ENCODE measurements around the gene EXOC4.

EXOC4 gene

GRCh38 chr7:134086998-134087735 lies 834.3 kb downstream of the EXOC4 start:
- no peak overlapping the region for H3K4me3 ChIP-seq (ENCODE audit: low read depth, low read length)
- no peak for DNase-seq
- no peak overlapping the region for H3K27ac ChIP-seq
- peaks cover 22% of the 10 kb centered on the region for H3K9me3 ChIP-seq (ENCODE audit: severe bottlenecking)
- H3K36me3 ChIP-seq = no peaks in the 10 kb centered on the region
- no peaks in the 10 kb centered on the region for H3K27me3 ChIP-seq (ENCODE audit: insufficient read depth, low read depth, severe bottlenecking)
- no peak for TF ChIP-seq CTCF (IDR thresholded peaks at IDR 0.05; ENCODE audit: low read depth, low read length)

- no peak overlapping the region for H3K27ac ChIP-seq
- H3K4me3 ChIP-seq (ENCODE audit: low read depth, low read length) = no peak overlapping the region
- no peaks in the 10 kb centered on the region for H3K36me3 ChIP-seq
- H3K27me3 ChIP-seq (ENCODE audit: insufficient read depth, low read depth, severe bottlenecking) = no peaks in the 10 kb centered on the region
- no peak for DNase-seq
- peaks cover 22% of the 10 kb centered on the region for H3K9me3 ChIP-seq (ENCODE audit: severe bottlenecking)
- no peak for TF ChIP-seq CTCF (IDR thresholded peaks at IDR 0.05; ENCODE audit: low read depth, low read length)
Measured at GRCh38 chr7:134088199-134088598, 835.3 kb downstream of the EXOC4 start.

GRCh38 chr7:134089446-134089845 lies 836.6 kb downstream of the EXOC4 start:
- peaks cover 22% of the 10 kb centered on the region for H3K9me3 ChIP-seq (ENCODE audit: severe bottlenecking)
- no peak overlapping the region for H3K4me3 ChIP-seq (ENCODE audit: low read depth, low read length)
- H3K27me3 ChIP-seq (ENCODE audit: insufficient read depth, low read depth, severe bottlenecking) = no peaks in the 10 kb centered on the region
- DNase-seq = no peak
- TF ChIP-seq CTCF (IDR thresholded peaks at IDR 0.05; ENCODE audit: low read depth, low read length) = no peak
- no peak overlapping the region for H3K27ac ChIP-seq
- H3K36me3 ChIP-seq = no peaks in the 10 kb centered on the region

GRCh38 chr7:134098072-134098471 lies 845.2 kb downstream of the EXOC4 start:
- Histone ChIP-seq H3K27ac (no peak overlapping the region), H3K4me3 (ENCODE audit: low read depth, low read length) (no peak overlapping the region), H3K9me3 (ENCODE audit: severe bottlenecking) (no peaks in the 10 kb centered on the region), H3K36me3 (no peaks in the 10 kb centered on the region), H3K27me3 (ENCODE audit: insufficient read depth, low read depth, severe bottlenecking) (no peaks in the 10 kb centered on the region)
- no peak for DNase-seq
- no peak for TF ChIP-seq CTCF (IDR thresholded peaks at IDR 0.05; ENCODE audit: low read depth, low read length)

GRCh38 chr7:134101716-134102115 lies 848.8 kb downstream of the EXOC4 start:
- Histone ChIP-seq H3K4me3 (ENCODE audit: low read depth, low read length) (no peak overlapping the region), H3K36me3 (no peaks in the 10 kb centered on the region), H3K27ac (no peak overlapping the region), H3K9me3 (ENCODE audit: severe bottlenecking) (no peaks in the 10 kb centered on the region), H3K27me3 (ENCODE audit: insufficient read depth, low read depth, severe bottlenecking) (no peaks in the 10 kb centered on the region)
- no peak for DNase-seq
- no peak for TF ChIP-seq CTCF (IDR thresholded peaks at IDR 0.05; ENCODE audit: low read depth, low read length)

- Histone ChIP-seq H3K36me3 (no peaks in the 10 kb centered on the region), H3K27me3 (ENCODE audit: insufficient read depth, low read depth, severe bottlenecking) (no peaks in the 10 kb centered on the region), H3K4me3 (ENCODE audit: low read depth, low read length) (no peak overlapping the region), H3K27ac (no peak overlapping the region), H3K9me3 (ENCODE audit: severe bottlenecking) (no peaks in the 10 kb centered on the region)
- TF ChIP-seq CTCF (IDR thresholded peaks at IDR 0.05; ENCODE audit: low read depth, low read length) = no peak
- no peak for DNase-seq
Measured at GRCh38 chr7:134104166-134104565, 851.3 kb downstream of the EXOC4 start.

Data from WERI-Rb-1 (cell line).